GM18873 (cell line): ENCODE results near the gene SULT1C4.

Experiments
- ATAC-seq: cut with Tn5 transposase; IDR thresholded peaks from one replicate; pipeline ENCODE4 v1.9.1; 2021; ENCODE audit warnings: mild to moderate bottlenecking, moderate library complexity, moderate number of reproducible peaks; ENCODE audit not compliant: unreplicated experiment, low FRiP score

SULT1C4 gene

DNA sequence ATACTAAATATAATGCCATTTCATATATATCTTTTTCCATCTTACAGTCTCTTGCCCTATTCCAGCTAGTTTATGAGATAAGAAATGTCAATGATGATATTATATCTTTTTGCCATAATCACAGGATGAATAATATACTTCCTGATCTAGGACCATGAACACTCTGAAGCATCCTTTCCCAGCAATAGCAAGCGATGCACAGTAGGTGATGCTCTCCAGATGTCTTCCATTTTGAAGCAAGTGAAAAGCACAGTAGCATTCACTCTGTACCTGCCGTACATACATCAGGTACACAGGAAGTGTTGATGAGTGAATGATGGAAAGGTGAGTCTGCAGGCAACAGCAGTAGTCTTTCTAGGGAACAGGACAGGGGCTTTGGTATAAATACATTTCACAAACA lies 8.6 kb upstream of the SULT1C4 start:
- ATAC-seq = no peak

DNA sequence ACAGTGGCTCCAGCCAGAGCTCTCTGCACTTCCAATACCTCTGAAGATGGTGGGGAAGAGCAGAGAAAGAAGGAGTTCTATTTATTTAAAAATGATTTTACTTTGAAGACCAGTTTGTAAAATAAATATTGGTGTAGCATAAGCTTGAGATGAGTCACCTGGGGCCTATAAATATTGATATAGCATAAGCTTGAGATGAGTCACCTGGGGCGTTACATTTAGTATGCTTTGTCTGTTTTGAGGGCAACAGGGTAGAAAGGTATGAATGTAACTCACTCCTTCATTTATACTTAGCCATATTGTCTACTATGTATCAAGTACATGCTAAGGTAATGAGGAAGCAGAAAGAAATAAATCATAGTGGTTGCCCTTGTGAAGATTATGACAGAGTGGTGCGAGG lies 7.7 kb upstream of the SULT1C4 start:
- ATAC-seq = no peak

DNA sequence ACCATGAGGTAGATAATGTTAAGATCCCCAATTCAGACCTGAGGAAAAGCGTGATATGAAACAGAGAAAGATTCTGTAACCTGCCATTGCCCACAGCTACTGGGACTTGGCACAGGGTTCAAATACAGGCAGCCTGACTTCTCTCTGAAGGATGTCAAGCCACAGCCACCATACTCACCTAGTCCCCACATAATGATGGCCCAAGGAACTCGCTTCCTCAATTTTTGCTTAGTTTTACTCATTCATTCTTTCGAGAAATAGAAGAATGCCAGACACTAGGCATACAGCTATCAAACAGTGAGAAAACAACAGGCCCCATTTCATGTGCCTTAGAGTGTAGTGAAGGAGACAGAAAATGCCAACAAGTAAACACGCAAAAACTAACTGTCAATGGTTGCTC lies 980 bp upstream of the SULT1C4 start:
- ATAC-seq = no peak

DNA sequence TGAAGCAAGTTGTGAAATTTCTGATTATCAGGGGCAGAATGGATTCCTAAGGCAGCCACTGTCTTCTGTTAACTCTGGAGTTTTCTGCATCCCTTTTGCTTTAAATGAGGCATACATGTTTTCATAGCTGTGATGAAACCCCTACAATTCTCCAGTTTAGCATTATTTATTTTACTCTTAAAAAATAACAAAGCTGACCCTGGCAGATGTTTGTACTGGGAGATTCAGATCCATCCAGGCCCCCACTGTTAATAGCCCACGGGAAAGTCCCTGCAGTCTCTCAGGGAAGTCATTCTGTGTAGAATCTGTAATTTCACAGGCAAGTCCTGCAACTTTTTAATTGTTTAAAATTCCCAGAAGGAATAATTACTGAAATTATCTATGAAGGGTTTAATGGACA lies 353 bp upstream of the SULT1C4 start:
- ATAC-seq = no peak

DNA sequence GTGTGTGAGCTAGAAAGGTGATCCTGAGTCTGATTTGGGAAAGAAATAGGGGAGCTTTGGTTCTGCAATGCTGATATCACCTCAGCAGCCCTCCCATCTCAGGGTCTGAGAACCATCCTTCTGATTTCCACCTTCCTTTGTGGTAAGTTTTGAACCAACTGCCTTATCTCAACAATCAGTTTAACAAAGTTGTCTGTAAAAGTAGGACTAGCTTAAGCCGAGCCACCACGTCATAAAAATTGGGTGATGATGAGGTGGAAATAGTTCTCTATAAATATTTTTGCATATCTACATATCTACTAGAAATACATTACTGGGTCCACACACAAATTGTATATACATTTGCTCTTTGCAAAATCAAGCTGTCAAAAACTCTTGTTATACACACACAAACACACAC lies 1.1 kb downstream of the SULT1C4 start:
- ATAC-seq = no peak

DNA sequence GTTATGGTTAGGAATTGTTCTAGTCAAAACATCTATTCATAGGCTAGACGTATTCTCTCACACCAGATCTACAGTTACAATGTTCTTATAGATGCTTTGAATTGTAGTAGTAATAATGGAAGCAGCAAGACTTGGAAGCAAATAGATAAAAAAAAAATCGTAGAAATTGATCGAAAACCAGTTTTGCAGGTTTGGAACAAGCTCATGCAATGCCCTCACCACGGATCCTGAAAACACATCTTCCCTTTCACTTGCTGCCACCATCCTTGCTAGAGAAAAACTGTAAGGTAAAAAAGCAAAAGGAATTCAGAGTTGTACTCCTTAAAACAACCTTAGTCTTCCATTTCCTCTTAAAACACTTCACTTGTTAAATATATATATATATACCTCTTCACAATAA lies 4.4 kb downstream of the SULT1C4 start:
- ATAC-seq = no peak

DNA sequence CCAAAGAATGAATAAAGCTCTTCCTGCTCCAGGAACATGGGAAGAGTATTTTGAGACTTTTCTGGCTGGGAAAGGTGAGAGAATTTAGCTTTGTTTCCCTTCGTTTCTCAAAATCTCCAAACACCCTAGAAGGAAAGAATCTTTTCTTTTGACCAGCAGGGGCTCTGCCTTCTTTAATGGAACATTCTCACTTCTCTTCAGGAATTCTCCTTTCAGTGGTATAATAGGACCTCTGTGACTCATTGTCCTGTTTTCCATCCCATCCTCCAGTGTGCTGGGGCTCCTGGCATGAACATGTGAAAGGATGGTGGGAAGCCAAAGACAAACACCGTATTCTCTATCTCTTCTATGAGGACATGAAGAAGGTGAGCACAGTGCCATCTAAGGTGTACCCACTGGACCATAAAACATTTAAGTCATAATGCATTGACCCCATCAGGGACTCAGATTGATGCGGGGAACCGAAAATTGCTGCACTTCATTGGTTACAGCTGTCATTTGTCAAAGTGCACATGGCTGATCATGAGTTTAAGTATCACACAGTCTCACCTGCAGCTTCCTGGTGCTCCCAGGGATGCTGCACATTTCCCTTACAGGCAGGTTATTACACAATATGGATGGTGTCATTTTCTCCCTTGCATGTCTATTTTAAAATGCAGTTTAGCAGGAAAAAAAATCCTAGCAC lies 5.5 kb downstream of the SULT1C4 start:
- ATAC-seq = no peak

DNA sequence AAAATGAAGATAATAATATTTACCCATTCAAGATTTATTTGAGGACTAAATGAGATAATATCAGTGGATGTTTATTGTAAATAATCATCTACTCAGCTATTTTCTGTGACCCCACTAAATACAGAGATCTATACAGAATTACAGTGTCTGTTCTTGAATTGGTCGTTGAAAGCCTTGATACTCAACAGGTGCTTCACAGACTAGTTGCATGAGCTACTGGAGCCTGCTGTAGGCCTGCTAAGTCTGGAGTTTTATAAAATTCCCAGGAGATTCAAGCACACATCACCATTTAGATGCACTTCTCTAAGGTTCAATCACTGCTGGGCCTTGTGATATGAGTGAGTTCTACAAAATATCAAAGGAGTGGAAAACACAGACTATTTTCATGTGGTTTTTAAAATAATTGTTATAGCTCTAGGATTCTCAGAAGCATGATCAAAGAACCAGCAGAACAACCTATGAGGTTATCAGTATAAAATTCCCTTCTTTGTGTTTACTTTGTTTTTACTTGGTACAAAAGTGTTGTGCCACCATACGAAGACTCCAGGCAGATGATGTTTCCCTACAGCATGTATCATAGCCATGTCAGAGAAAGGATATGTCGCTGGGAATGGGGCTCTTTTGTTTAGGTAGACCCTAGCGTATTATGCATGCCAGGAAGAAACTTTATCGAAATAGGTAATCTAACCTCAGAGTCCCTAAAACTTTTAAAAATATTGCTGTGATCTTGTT lies 7.1 kb downstream of the SULT1C4 start:
- ATAC-seq = no peak

DNA sequence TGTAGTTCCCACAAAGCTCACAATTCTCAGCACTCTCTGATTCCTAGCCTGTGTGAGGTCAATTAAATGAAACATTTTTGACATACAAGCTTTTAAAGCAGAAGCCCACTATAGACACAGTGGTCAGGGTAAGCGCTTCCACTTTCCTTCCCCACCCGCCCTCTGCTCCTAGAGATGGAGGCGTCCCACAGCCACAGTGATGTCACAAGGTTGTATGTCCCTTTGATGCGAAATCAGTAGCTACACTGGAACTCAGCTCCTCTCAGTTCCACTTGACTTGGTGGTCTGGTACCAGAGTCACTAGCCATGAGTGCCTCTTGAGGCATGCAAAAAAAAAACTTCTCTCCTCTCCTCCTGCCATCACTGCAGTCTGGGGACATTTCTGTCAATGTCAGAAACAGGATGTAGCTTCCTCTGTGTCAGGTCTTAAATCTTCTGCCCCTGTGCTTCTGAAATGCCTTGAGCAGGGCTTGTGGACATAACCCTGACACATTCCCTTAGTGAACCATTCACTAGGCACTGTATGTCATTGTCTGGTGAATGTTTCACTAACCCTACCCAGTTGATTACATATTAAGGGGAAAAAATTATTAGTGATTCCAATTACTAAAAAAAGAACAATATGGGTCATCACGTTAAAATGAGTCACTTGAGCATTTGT lies 7.8 kb downstream of the SULT1C4 start:
- peak; percentile 78 for ATAC-seq

DNA sequence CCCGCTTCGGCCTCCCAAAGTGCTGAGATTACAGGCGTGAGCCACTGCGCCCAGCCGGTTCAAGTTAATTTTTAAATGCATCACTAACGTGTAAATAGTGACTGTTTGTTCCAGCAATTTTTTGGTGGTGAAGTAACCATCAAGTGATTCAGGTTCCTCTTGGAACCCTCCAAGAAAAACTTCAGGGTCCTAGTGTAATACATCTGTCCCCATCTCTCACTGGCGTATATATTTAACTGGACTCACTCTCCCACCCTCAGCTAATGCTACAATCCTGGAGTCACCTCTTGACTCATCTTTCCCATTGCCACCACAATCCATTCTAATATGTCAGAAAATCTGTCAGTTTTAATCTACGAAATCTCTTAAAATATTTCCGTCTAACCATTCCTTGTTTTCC lies 10.3 kb downstream of the SULT1C4 start:
- ATAC-seq = no peak

DNA sequence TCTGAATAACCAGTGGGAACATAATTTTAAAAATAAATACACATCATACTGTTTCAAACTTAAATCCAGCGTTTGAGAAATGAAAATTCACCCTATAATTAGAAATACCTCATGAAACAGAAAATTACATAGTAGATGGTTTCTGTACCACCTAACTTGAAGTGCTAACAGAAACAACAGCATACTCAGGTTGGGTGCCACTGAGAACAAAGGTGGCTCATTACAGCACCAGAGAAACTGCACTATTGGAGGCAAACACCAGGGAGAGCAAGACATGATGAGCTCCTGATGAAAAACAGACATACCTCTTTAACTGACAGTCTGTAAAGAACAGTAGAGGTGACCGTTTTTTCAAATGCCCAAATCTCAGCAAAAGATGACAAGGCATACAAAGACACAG lies 12.6 kb downstream of the SULT1C4 start:
- ATAC-seq = no peak

DNA sequence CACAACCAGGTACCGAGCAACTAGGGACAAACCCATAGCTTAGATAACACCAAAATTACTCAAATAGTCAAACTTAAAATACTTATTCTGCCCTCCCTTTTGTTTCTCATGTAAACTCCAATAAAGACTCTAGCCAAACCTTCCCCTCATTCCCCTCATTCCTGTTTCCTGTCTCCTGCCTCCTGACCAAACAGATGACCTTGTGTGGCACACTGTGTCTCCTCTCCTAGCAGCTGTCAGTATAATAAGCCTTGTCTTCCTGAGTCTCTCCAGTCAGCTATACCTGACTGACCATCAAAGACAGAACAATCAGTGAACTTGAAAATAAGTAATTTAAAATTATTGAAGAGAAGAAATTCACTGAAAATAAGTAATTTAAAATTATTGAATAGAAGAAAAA lies 14.3 kb downstream of the SULT1C4 start:
- no peak for ATAC-seq

DNA sequence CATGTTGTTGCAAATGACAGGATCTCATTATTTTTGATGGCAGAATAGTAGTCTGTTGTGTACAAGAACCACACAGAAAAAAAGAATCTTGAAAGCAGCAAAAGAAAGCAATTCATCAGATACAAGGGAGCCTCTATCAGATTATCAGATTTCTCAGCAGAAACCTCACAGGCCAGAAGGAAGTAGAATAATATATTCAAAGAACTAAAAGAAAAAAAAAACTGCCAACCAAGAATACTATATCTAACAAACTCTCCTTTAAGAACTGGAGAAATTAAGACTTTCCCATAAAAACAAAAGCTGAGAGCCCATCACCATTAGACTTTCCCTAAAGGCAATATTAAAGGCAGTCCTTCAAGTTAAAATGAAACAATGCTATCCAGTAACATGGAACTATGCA lies 15.4 kb downstream of the SULT1C4 start:
- ATAC-seq = no peak

DNA sequence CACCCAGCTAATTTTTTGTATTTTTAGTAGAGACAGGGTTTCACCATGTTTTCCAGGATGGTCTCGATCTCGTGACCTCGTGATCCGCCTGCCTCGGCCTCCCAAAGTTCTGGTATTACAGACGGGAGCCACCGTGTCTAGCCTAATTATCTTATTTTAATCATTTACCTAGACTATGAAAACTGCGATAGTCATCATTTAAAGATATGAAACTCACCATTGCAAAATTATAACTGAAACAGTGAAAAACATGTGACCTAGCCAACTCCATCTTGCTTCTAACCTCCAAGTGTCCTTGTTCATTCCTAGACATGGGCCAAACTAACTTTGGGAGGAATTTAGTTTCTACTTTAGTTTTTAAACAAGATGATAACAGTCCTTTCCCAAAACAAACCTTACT lies 17.4 kb downstream of the SULT1C4 start:
- ATAC-seq = no peak

DNA sequence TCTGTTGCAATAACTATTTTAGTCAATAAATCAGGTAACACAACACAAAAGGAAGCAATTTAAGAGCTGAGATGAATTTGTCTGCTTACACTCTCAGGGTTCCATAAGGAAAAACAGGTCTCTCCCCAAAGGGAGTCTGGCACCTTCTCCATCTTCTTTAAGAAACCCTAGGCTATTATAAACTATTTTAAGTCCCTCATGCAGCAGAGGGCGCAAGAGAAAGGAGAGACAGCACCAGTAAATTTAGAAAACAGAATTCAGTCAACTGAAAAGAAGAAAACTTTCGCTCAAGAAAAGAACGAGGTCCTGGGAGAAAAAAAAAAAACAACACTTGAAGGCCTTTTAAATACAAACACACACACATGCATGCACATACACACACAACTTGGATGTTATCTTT lies 19.1 kb downstream of the SULT1C4 start:
- no peak for ATAC-seq

DNA sequence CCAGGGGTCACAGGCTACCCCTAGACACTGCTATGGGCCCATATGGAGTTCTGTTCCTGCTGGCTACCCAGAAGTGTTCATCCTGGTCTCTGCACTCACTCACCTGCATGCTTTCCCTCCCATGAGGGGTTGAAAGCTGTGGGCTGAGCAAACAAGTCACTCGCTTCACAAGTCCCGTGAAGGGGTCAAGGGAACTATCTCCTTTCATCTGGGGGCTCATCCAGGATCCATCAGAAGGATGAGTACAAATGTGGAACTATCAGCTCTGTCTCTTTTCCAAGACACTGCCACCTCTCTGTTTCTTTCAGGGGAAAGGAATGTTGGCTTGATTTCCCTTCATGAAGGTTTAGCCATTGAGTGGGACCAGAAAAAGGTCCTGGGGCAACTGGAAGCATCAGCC lies 21.7 kb downstream of the SULT1C4 start:
- no peak for ATAC-seq

DNA sequence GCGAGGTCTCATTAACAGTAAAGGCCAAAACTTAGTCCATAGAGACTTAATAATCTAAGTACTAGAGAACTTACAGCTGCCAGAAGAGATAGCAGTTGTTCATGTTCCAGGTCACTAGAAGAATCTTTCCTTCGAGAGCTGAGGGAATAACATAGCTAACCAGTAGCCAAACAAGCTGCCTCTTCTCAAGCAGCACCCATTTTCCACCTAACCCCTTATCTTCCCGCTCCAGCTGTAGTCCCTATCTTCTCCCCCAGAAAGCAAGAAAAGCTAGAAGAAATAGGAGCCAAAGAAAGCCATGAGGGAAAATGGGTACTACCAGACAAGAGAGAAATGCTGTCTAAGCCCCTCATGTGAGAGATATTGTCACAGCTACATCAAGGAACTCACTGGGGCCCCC lies 24.0 kb downstream of the SULT1C4 start:
- no peak for ATAC-seq

DNA sequence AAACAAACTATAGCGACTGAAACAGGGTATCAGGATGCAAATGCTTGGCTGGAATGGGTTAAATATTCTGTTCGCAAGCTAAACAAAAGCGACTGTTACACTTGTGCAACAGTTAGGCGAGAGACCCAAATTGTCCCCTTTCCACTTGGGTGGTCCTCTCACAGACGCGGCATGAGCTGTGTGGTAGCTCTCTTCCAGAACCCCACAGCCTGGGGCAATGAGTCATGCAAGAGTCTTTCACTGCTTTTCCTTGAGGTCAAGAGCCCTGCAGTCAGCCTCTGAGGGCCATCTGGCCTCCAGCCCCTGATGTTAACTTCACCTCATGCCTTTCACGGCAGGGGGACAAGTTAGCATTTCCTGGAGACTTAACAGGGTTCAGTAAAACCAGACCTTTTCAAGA lies 25.7 kb downstream of the SULT1C4 start:
- no peak for ATAC-seq

DNA sequence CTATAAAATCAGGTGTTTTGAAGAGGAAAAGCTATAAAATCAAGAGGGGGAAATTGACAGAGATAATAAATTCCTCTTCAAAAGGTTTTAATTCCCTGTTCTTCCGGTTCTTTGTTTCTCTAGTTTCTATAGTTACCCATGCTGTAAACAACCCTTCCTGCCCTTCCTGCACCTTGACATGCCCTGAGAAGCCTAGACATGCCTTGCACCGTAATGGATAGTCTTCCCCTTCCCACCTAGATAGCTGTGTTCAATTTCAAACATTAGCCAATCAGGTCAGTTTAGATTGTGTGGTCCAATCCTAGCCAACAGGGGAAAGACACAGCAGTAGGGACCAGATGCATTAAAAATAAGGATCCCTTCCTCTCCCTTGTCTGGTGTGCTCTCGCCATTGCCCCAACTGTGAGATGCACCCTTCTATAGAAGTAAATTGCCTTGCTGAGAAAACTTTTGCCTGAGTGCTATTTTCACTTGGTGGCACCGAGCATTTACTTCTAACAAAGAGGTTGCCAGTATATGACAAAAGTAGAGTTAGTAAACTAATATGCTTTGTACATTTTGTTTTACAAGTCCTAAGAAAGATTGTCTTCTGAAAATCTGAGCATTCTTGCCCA lies 27.1 kb downstream of the SULT1C4 start:
- ATAC-seq = no peak

DNA sequence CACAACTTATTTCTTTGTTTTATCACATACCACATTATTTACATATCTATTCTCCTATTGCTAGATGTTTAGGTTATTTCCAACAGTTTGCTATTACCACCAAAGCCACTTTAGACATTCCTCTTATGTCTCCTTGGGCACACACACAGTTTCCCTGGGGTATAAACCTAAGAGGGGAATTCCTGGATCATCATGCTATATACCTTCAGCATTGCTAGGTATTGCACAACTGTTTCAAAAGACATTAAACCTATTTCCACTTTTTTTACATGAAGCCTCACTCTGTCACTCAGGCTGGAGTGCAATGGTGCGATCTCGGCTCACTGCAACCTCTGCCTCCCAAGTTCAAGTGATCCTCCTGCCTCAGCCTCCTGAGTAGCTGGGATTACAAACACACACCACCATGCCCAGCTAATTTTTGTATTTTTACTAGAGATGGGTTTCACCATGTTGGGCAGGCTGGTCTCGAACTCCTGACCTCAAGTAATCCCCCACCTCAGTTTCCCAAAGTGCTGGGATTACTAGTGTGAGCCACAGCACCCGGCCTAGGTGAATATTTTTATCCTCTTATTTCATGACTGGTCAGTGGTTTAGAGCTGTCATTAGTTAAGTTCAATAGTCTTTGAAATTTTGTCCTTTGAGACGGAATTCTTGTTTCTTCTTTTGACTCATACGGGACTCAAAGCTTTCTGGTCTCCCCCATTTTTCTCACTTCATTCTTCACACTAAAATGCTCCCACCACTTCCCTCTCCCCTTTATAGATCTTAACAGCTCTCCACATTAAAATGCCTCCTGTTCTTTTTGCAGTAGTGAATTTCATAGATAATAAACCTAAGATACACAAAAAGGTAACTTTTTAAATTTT lies 30.3 kb downstream of the SULT1C4 start:
- no peak for ATAC-seq

DNA sequence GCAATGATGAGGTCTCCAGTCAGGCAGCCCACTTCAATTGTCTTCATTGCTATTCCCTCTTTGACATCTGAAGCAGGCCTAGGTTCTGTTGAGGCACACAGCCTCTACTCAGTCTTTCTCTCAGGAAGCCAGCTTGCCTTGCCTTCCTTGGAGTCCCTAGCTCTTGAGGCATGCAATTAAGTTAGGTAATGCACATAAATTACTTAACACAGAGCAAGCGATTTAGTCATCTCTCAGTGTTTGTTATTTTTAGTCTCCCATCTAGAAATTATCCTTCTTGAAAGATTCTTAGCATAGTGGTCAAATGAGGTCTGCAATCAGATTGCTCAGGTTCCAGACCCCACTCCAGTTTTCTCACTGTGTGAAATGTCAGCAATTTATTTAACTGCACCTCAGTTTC lies 32.0 kb downstream of the SULT1C4 start:
- ATAC-seq = no peak
